ENCODE results near the gene ZNF660.

GRCh38 chr3:44612678-44613077 is 27.9 kb downstream of the ZNF660 start:
- TF ChIP-seq CTCF (IDR thresholded peaks at IDR 0.05) = no peak
- no peak for TF ChIP-seq POLR2AphosphoS5 (IDR thresholded peaks at IDR 0.05)
- TF ChIP-seq POLR2A (IDR thresholded peaks at IDR 0.05) = no peak

All from breast epithelium (tissue), 3 donors.